Endothelial cell of umbilical vein (primary cell): ENCODE measurements around the gene SUOX. TPM values are rescaled to one million over a fixed set of nuclear protein-coding genes. Genes with fewer than 3 reads are reported as not detected.

Source experiments
- BruUV-seq: library from RNA; stranded (reverse); fragments of 400-500 nt; replicated peaks from 2 replicates; lab custom pipeline; 2021; lab: Mats Ljungman, UMichigan
- CTCF ChIA-PET: fragments of 300-600, 350-600 bp; sonication (Branson Sonifier 250); formaldehyde crosslinking; loops from one replicate; lab custom pipeline; 2021; ENCODE audit warnings: antibody characterized with exemption, inconsistent platforms; lab: Charles Lee
- POLR2A ChIA-PET: fragments of 300-600, 350-600 bp; sonication (Branson Sonifier 250); formaldehyde crosslinking; loops from one replicate; lab custom pipeline; 2021; ENCODE audit warnings: antibody characterized with exemption, inconsistent platforms; lab: Charles Lee
- DNase-seq: peaks from one replicate; pipeline ENCODE4 v3.0.0-alpha.2; 2011; ENCODE audit warnings: low read depth, low spot score
- FAIRE-seq: peaks from 2 replicates; lab custom pipeline; 2011; peaks lifted over from hg19 to GRCh38; lab: Jason Lieb, UNC
- H2AFZ ChIP-seq: 2 replicates; pipeline ENCODE4 v1.6.0; 2012; ENCODE audit warnings: low read depth, low read length, control low read depth, inconsistent platforms
- H3K27ac ChIP-seq: 2 replicates; pipeline ENCODE4 v1.5.1; 2011; ENCODE audit warnings: low read depth, mild to moderate bottlenecking, control low read depth, low read length, moderate library complexity; ENCODE audit not compliant: insufficient read depth
- H3K27me3 ChIP-seq, 2 experiments: 2 replicates each; pipeline versions ENCODE4 v1.6.0 to v1.6.1; 2011; ENCODE audit warnings: low read length in 2 of 2, mixed read lengths in 1 of 2; ENCODE audit not compliant: control insufficient read depth in 2 of 2, insufficient read depth in 2 of 2
- H3K36me3 ChIP-seq, 2 experiments: 2 replicates in 1 of 2; 3 replicates in 1 of 2; pipeline ENCODE4 v1.5.1; 2011; ENCODE audit warnings: low read length in 2 of 2, mild to moderate bottlenecking in 1 of 2, moderate library complexity in 1 of 2; ENCODE audit not compliant: control insufficient read depth in 2 of 2, insufficient read depth in 2 of 2; ENCODE audit errors: extremely low read depth in 1 of 2
- H3K4me1 ChIP-seq: 3 replicates; pipeline ENCODE4 v1.5.1; 2011; ENCODE audit warnings: mild to moderate bottlenecking, low read length; ENCODE audit not compliant: control insufficient read depth, insufficient read depth; ENCODE audit errors: extremely low read depth
- H3K4me2 ChIP-seq: 2 replicates; pipeline ENCODE4 v1.6.1; 2011; ENCODE audit warnings: low read length, control low read depth, mixed read lengths; ENCODE audit not compliant: insufficient read depth
- H3K4me3 ChIP-seq, 3 experiments: fragments of 200-600 bp in 1 of 3; sonication (generic), shearing (Covaris generic) in 1 of 3; replicated peaks in 1 of 3; 2 replicates each; pipeline ENCODE4 v1.5.1; 2011 to 2016; ENCODE audit warnings: control low read depth in 3 of 3, low read length in 3 of 3, mild to moderate bottlenecking in 2 of 3, inconsistent platforms in 1 of 3, low read depth in 1 of 3, moderate library complexity in 1 of 3; ENCODE audit not compliant: insufficient read depth in 1 of 3
- H3K79me2 ChIP-seq: 2 replicates; pipeline ENCODE4 v1.6.0; 2012; ENCODE audit warnings: low read length, inconsistent platforms; ENCODE audit not compliant: control insufficient read depth, insufficient read depth
- H3K9ac ChIP-seq: replicated peaks from 2 replicates; pipeline ENCODE3; 2011; ENCODE audit warnings: low read length, control low read depth; ENCODE audit not compliant: insufficient read depth; ENCODE audit errors: extremely low read depth
- H3K9me1 ChIP-seq: replicated peaks from 3 replicates; pipeline ENCODE4 v1.6.0; 2011; ENCODE audit warnings: mild to moderate bottlenecking, low read length; ENCODE audit not compliant: control insufficient read depth, insufficient read depth; ENCODE audit errors: extremely low read depth
- H3K9me3 ChIP-seq: replicated peaks from 2 replicates; pipeline ENCODE4 v1.5.1; 2012; ENCODE audit warnings: low read length, inconsistent platforms; ENCODE audit not compliant: control insufficient read depth, insufficient read depth
- H4K20me1 ChIP-seq: replicated peaks from 2 replicates; pipeline ENCODE3; 2011; ENCODE audit warnings: mild to moderate bottlenecking, low read length; ENCODE audit not compliant: control insufficient read depth, insufficient read depth; ENCODE audit errors: extremely low read depth
- CTCF ChIP-seq, 2 donors: IDR thresholded peaks; 1 replicate in 1 of 2; 2 replicates in 1 of 2; pipeline ENCODE4 v1.5.1; 2011; ENCODE audit warnings: low read length in 2 of 2, mild to moderate bottlenecking in 2 of 2, moderate library complexity in 2 of 2, control low read depth in 1 of 2, inconsistent platforms in 1 of 2, low read depth in 1 of 2; ENCODE audit not compliant: insufficient read depth in 1 of 2; ENCODE audit errors: extremely low read depth in 1 of 2
- EZH2 ChIP-seq: IDR thresholded peaks from 2 replicates; pipeline ENCODE4 v1.6.1; 2012; ENCODE audit warnings: borderline replicate concordance, low read depth, mild to moderate bottlenecking, moderate library complexity, low read length, inconsistent platforms; ENCODE audit not compliant: severe bottlenecking
- FOS ChIP-seq: IDR thresholded peaks from 2 replicates; pipeline ENCODE4 v1.6.1; 2011; ENCODE audit warnings: mild to moderate bottlenecking, low read length, moderate library complexity, borderline replicate concordance; ENCODE audit not compliant: insufficient read depth
- GATA2 ChIP-seq: IDR thresholded peaks from 2 replicates; pipeline ENCODE4 v1.7.0; 2011; ENCODE audit warnings: low read depth, mild to moderate bottlenecking, moderate library complexity, mixed read lengths, low read length; ENCODE audit not compliant: insufficient read length, insufficient read depth
- JUN ChIP-seq: IDR thresholded peaks from 2 replicates; pipeline ENCODE4 v1.6.1; 2011; ENCODE audit warnings: borderline replicate concordance, low read depth; ENCODE audit not compliant: insufficient read length, insufficient read depth
- MAX ChIP-seq: IDR thresholded peaks from 2 replicates; pipeline ENCODE4 v1.6.1; 2011; ENCODE audit not compliant: insufficient read depth, insufficient read length
- MYC ChIP-seq: IDR thresholded peaks from one replicate; pipeline ENCODE4 v1.6.1; 2011; ENCODE audit warnings: mild to moderate bottlenecking, low read depth, low read length
- POLR2A ChIP-seq: IDR thresholded peaks from 2 replicates; pipeline ENCODE4 v1.6.1; 2012; ENCODE audit warnings: low read depth, mild to moderate bottlenecking, control low read depth, low read length
- POLR2AphosphoS5 ChIP-seq: IDR thresholded peaks from 2 replicates; pipeline ENCODE4 v1.6.1; 2012; ENCODE audit warnings: low read depth, mild to moderate bottlenecking, control low read depth, low read length, moderate library complexity; ENCODE audit not compliant: insufficient read depth
- dilution Hi-C: fragments of 300-500 bp; cut with MboI; formaldehyde crosslinking; loops from one replicate; pipeline ENCODE4 v1.15.0; 2019; ENCODE audit warnings: low sequenced_read_pairs; ENCODE audit not compliant: extremely low pct_ligation_motif_present
- intact Hi-C: fragments of 100-400 bp; cut with micrococcal nuclease; formaldehyde crosslinking; loops from one replicate; pipeline ENCODE4 v1.10.0; 2022
- polyA plus RNA-seq, 4 experiments: library from polyadenylated mRNA; depleted of rRNA in 3 of 4; stranded (reverse) in 3 of 4; unstranded in 1 of 4; fragments of >200 nt; gene quantifications; 2 replicates each; pipeline versions ENCODE4 v1.2.1 to v1.2.3, GENCODE V29; 2011 to 2012; ENCODE audit warnings: missing spikeins in 1 of 4
- total RNA-seq: library from RNA; stranded (reverse); gene quantifications from 2 replicates; pipeline ENCODE4 v1.2.3, GENCODE V29; 2021

The SUOX gene
- total and polyA plus RNA-seq, 2 donors (not counting 3 experiments of a cell fraction or from before 2014, with no cell fraction given), result 24.3 to 31.4 TPM

GRCh38 chr12:56013482-56013881, 16.4 kb downstream of the SUOX start:
- TF ChIP-seq JUN (no peak), MYC (no peak), CTCF (IDR thresholded peaks at IDR 0.05; ENCODE audit: extremely low read depth in 1 of 2, insufficient read depth in 1 of 2, low read depth in 1 of 2, low read length in 2 of 2) (no peak), FOS (no peak), EZH2 (no peak), POLR2AphosphoS5 (no peak), POLR2A (no peak), GATA2 (no peak), MAX (no peak)
- Histone ChIP-seq H3K27me3 (no peaks in the 10 kb centered on the region), H3K4me1 (no peaks in the 10 kb centered on the region), H3K9me1 (no peaks in the 10 kb centered on the region), H3K27ac (no peak overlapping the region), H3K79me2 (no peaks in the 10 kb centered on the region), H3K9me3 (no peaks in the 10 kb centered on the region), H2AFZ (no peak overlapping the region), H3K4me2 (no peak overlapping the region), H3K4me3 (no peak overlapping the region), H3K36me3 (no peaks in the 10 kb centered on the region), H3K9ac (no peak overlapping the region), H4K20me1 (no peaks in the 10 kb centered on the region)
- ChIA-PET CTCF (interaction anchor here (0.9 to 1.4 kb wide), 5 partner anchors 12 to 40 kb away, joined by 3 to 19 read pairs (median 4); no protein-coding TSS in a partner anchor), POLR2A (no interaction called here)
- DNase-seq (no peak), FAIRE-seq (no peak)
- intact Hi-C loops (no loop called here), dilution Hi-C loops (no loop called here)
- BruUV-seq, result no TSS peak
